Stimulated activated CD8-positive, alpha-beta memory T cell treated with anti-CD3 and anti-CD28 coated beads, Interleukin-2, amount 100 ng/mL, for 48 hours (primary cell): ENCODE results near the gene MMP15.
"Not testable (repeated sequence)": the region's sequence is repeated elsewhere in the genome, so short reads cannot be mapped to it uniquely, and the experiment has no call there.

ENCODE experiments used
- DNase-seq, 2 donors: peaks; one replicate each; pipeline ENCODE4 v3.0.0-alpha.2; 2020; ENCODE audit warnings: low read depth in 2 of 2

The MMP15 gene

GRCh38 chr16:58049232-58050185 lies 24.0 kb downstream of the MMP15 start:
- DNase-seq: no peak

GRCh38 chr16:58051296-58051695 lies 25.7 kb downstream of the MMP15 start:
- no peak for DNase-seq

- DNase-seq: no peak
Observed at GRCh38 chr16:58051821-58052603, 26.5 kb downstream of the MMP15 start.

GRCh38 chr16:58053682-58054005 lies 28.1 kb downstream of the MMP15 start:
- DNase-seq: no peak

GRCh38 chr16:58054289-58054688 lies 28.7 kb downstream of the MMP15 start:
- DNase-seq: no peak

GRCh38 chr16:58056580-58056979 lies 31.0 kb downstream of the MMP15 start:
- DNase-seq: no peak

GRCh38 chr16:58057121-58057520 lies 31.6 kb downstream of the MMP15 start:
- DNase-seq: no peak

- no peak for DNase-seq
Observed at GRCh38 chr16:58057784-58058183, 32.2 kb downstream of the MMP15 start.

GRCh38 chr16:58062821-58063220 lies 37.3 kb downstream of the MMP15 start:
- no peak for DNase-seq

- no peak for DNase-seq
Observed at GRCh38 chr16:58063377-58064076, 38.0 kb downstream of the MMP15 start.

GRCh38 chr16:58070585-58070984 lies 45.0 kb downstream of the MMP15 start:
- DNase-seq: no peak

- not testable (repeated sequence) for DNase-seq
Observed at GRCh38 chr16:58072134-58072533, 46.6 kb downstream of the MMP15 start.

GRCh38 chr16:58073086-58073485 lies 47.5 kb downstream of the MMP15 start:
- DNase-seq: not testable (repeated sequence)

- DNase-seq: no peak
Observed at GRCh38 chr16:58074657-58075056, 49.1 kb downstream of the MMP15 start.

- DNase-seq: no peak
Observed at GRCh38 chr16:58076514-58076913, 51.0 kb downstream of the MMP15 start.

- DNase-seq: no peak
Observed at GRCh38 chr16:58077796-58078195, 52.2 kb downstream of the MMP15 start.

GRCh38 chr16:58080657-58081056 lies 55.1 kb downstream of the MMP15 start:
- DNase-seq: not testable (repeated sequence)

- no peak for DNase-seq
Observed at GRCh38 chr16:58082381-58082780, 56.8 kb downstream of the MMP15 start.

GRCh38 chr16:58084635-58085034 lies 59.1 kb downstream of the MMP15 start:
- DNase-seq: no peak

GRCh38 chr16:58085171-58085570 lies 59.6 kb downstream of the MMP15 start:
- DNase-seq: no peak

- DNase-seq: no peak
Observed at GRCh38 chr16:58085584-58086251, 60.2 kb downstream of the MMP15 start.
